Measurements from ENCODE around the gene PLB1.

- TF ChIP-seq CTCF (IDR thresholded peaks at IDR 0.05) (no peak), POLR2A (IDR thresholded peaks at IDR 0.05) (no peak)
Measured at GRCh38 chr2:28688818-28689217, 193.0 kb downstream of the PLB1 start.
